EH (cell line): ENCODE measurements around the gene FOXL1.
A peak's percentile ranks its signal among the peaks of the same experiment; 100 is the strongest.

Experiments used
- DNase-seq: peaks from one replicate; pipeline ENCODE4 v3.0.0-alpha.2; 2015; ENCODE audit warnings: low read depth

FOXL1 gene

DNA sequence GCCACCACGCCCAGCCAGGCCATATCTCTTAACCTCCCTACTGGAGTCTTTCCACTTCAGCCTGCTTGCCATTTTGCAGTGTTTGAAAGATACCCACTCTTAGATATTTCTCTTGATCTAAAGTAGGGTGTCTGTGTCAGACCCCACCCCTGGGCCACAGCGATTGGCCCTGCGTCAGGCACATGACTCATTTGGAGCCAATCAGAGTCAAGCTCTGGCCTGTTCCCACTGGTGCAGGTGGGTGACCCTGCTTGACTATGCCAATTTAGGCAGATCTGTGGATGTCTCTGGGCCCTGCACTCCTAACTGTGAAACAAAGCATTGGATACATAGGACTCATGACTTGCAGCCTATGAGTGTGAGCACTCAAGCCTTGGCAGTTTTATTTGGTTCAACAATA lies 27.6 kb downstream of the FOXL1 start:
- DNase-seq: no peak

DNA sequence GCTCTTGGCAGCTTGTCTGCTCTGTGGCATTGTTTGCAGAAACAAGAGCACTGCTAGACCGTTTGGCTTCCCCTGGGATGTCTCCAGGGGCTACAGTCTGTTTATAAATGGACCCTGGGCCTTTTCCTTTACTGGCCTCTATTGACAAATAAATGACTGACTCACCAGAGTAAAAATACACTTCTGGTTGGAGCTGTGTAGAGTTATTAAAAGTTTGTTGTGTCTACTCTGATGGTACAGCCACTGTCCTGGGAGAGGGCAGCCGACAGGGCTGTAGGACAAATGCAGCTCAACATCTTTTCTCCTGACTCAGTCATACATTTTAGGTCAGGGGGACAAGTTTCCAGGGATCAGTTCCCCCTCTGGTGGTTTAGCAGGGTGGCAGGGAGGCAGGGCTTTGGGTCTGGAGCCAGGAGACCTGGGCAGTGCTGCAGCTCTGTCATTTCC lies 30.0 kb downstream of the FOXL1 start:
- DNase-seq: peak; percentile 50

DNA sequence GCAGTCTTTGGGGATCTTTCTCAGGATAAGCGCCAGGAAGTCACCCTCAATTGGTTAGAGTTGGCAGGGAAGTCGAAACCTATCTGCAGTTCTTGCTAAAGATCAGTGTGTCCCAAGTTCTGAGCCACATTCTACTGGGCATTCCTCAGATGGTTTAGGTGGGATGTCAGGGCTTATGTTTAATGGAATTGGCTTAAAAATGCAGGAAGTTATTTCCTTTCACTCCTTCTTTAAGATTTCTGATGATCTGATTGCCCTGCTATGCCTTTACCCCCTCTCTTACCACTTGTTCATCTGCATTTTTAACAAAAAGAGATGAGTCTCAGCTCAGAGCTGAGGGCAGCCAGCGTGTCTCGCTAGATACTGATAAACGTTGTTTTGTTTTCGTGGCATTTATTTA lies 30.8 kb downstream of the FOXL1 start:
- peak; percentile 98 for DNase-seq

- no peak for DNase-seq
Observed at GRCh38 chr16:86609661-86610060, 31.3 kb downstream of the FOXL1 start.

DNA sequence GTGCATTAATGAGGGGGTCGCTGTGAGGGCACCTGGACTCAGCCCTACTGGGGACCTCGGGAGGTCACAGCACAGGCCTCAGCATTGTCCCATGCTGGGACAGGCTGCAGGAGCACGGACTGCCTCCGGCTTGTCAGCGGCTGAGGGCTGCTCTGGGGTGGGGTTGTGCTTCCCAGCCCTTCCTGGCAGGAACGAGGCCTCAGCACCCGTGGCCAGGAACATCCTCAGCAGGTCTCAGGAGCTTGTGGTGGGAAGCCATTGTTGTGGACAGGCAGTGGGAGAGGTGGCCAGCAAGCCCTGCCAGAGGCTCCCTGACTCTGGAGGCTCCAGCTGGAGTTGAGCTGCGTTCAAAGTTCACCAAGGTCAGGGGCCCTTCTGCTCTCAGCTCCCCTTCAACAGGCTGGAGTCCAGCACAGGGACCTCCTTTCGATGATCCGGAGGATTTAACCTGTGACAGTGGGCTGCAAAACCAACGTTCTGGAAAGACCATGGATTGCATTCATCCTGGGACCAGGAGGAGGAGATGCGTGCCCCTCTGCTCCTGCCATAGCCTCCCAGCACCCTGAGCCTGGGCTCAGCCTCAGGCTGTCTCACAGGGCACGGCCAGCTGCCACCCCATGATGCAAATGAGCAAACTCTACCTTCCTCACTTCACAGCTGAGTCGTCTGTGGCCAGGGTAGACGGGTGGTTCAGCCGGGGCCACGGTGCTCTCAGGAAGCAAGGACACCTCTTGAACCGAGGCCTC lies 32.6 kb downstream of the FOXL1 start:
- DNase-seq: no peak

DNA sequence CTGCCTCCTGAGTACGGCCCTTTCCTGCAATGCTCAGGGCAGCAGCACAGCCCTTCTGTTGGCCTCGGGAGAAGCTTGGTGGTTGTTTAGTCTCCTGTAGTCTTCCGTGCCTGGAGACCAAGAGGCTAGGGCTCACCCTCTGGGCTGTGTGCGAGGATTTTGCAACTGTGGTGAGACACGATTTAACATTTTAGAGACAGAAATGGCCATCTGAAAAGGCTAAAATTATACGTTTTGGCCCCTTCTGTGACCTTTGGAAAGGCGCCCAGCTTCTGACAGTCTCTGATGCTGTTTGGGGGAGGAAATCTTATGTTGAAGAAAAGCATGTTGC lies 33.1 kb downstream of the FOXL1 start:
- DNase-seq: peak; percentile 74

DNA sequence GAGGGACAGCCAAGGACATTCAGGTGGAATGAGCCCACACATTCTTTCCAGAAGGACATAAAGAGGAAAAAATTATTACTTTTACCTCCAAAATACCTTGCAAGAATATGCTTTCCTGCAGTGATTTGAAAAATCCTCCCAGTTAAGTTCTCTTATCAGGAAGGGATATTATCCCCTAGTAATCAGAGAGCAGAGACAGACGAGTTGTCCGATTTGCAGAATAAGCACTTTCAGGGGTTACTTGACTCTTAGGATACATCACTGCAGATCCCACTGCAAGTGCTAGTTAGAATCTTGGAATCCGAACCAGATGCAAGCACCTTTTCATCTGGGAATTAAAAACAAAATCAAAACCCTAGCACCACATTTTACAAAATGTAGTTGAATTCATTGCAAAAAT lies 33.6 kb downstream of the FOXL1 start:
- DNase-seq: no peak

DNA sequence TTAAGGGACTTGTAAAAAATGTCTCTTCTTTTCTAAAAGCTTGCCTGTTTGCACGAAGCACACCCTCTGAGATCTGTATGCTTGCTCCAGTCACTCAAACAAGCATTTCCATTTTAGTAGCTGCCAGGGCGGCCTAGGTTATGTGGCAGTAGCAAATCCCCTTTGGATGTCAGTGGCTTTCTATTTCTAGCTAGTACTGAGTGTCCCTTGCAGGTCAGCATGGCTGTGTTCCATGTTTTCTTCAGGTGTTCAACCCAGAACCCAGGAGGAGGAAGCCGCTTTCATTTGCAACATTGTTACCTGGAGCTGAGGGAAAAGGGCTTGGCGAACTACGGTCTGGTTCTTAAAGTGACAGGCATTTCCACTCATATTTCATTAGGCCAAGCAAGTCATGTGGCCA lies 36.4 kb downstream of the FOXL1 start:
- DNase-seq: no peak

DNA sequence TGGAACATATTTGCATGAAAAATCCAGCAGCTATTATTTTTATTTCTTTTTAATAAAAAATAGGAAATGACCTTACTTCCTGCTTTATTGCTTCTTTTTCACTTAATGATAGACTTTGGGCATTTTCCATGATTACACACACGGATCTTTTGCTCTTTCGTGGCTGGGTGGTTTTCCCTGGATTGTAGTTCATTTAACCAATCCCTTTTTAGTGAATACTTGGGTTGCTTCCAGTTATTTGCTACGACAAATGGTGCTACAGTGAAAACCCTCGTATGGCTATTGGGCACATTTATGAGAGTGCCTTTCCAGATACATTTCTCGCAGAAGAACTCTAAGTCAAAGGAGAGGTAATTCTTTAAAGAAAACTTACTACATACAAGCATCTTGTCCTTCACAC lies 38.6 kb downstream of the FOXL1 start:
- no peak for DNase-seq

DNA sequence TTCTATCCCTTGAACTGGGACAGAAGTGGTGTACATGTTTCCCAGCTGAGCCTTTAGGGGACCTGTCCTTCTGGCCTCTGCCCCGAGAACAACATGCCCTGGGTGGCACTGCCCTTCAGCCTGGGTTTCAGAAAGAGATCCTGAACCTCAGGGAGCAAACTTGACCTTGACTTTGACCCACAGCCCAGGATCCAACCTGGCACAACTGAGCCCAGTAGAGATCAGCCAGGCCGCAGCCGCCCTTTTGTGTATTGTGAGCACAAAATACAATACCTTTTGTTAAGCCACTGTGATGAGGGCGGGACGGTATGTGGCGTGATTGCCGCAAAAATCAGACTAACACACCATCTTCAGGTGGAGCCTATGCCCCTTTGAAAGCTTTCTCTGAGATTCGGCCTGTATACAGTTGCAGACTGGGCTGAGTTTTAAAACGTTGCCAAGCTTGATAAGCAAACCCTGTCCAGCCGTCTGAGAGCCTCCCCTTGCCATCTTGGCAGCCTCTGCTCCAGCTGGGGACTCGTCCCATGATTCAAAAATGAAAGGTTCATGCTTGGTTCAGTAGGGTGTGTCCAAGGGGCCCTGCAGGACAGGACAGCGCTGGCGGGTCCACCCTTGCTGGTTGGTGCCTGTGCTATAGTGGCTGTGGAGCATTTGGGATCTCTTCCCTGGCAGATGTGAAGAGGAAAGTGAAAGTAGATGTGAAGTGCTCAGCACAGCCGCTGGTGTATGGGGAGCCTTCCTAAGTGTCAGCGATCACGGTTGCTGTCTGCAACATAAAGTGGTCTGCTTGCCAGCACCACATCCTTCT lies 40.3 kb downstream of the FOXL1 start:
- DNase-seq: peak; percentile 19

GRCh38 chr16:86619239-86619794 lies 41.0 kb downstream of the FOXL1 start:
- DNase-seq: no peak

- no peak for DNase-seq
Observed at GRCh38 chr16:86620184-86620583, 41.8 kb downstream of the FOXL1 start.

DNA sequence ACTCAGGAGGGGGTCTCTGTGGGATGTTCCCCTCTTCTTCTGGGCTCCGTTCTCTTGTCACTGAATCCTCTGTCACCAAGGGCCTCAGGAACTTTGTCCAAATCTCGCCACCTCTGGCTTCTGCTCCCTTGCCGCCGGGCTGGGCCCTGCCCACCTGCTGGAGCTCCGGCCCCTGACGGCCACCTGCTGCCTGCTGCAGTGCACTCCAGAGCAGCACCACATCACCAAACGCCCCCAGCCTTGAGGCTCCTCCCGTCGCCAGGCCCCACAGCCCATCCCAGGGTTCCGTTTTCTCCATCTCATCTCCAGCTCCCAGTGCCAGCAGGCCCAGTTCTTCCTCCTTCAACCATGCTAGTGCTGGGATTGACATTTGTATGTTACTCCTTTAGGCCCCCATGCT lies 43.6 kb downstream of the FOXL1 start:
- DNase-seq: no peak

DNA sequence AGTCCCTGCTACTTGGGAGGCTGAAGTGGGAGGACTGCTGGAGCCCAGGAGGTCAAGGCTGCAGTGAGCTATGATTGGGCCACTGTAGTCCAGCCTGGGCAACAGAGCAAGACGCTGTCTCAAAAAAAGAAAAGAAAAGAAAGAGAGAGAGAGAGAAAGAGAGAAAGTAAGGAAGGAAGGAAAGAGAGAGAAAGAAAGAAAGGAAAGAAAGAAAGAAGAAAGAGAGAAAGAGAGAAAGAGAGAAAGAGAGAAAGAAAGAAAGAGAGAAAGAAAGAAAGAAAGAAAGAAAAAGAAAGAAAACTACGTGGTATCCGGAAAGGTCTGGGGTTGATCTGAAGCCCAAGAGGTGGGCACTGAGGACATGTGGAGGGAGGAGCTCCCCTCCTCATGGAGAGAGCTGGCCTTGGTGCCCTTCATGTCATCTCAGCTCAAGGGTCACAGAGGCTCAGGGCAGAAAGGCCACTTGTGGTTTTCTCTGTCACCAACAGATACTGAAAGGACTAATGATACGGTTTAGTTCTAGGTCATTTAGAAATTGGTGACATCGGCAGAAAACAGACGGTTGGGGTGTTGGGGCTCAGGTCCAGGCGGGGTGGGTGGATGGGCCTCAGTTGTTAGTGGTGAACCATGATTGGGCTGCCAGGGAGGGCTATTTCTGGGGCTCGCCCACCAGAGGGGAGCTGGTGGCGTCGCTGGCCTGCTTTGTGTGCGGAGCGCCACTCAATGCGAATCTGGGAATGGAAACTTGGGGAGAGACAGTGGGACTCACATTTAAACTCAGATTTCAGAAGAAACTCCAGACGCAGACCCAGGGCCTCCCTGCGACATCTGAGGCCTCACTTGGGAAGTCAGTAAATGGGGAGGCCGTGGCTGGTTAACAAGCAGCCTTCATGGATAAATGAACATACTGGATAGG lies 44.6 kb downstream of the FOXL1 start:
- DNase-seq: no peak

DNA sequence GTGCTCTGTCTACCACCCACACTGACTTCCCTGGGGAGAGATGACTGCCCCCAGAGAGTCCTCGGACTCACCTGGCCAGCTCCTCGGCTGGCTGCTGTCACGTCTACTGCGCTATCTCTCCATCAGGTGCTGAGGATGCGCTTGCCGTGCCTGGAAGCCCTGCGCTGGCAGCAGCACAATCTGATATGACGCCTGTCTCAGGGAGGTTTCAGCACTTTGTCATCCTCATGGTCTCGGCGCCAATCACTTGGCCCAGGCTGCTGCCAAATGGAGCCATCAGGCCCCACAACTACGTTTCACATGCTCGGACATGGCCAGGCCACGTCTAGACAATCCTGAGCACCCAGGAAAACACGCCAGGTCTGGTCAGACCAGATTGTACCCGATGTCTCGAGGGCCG lies 46.7 kb downstream of the FOXL1 start:
- no peak for DNase-seq

- DNase-seq: no peak
Observed at GRCh38 chr16:86625821-86626220, 47.5 kb downstream of the FOXL1 start.

DNA sequence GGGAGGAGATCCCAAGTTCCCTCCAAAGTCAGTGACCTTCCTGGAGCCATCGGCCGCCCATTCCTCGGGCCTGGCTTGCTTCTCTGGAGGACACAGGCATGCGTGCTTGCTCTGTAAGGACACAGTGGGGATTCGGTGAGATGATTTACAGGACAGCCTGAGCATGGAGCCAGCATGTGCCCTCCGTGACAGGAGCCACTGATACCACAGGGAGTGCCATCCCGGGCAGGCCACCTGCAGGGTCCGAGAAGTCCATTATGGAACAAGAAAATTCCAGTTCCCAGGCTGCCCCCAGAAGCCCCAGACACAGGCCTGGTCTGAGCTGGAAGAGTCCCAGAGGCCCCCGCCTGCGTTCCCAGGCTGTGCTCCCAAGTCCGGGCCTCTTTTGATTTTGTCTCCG lies 47.9 kb downstream of the FOXL1 start:
- DNase-seq: no peak

GRCh38 chr16:86626966-86627365 lies 48.6 kb downstream of the FOXL1 start:
- DNase-seq: peak; percentile 29

- DNase-seq: peak; percentile 82
Observed at GRCh38 chr16:86628614-86629013, 50.3 kb downstream of the FOXL1 start.

- DNase-seq: no peak
Observed at GRCh38 chr16:86630471-86630870, 52.1 kb downstream of the FOXL1 start.

GRCh38 chr16:86631444-86631843 lies 53.1 kb downstream of the FOXL1 start:
- DNase-seq: peak; percentile 70
